ENCODE measurements around the gene PPP2R3B.
"Not testable (repeated sequence)": the region's sequence is repeated elsewhere in the genome, so short reads cannot be mapped to it uniquely, and the experiment has no call there.

PPP2R3B gene

GRCh38 chrX:402857-403256 is 16.1 kb upstream of the PPP2R3B start:
- DNase-seq (ENCODE audit: low spot score): no peak

GRCh38 chrX:400258-400657 is 13.6 kb upstream of the PPP2R3B start:
- no peak for DNase-seq (ENCODE audit: low spot score)

GRCh38 chrX:397575-397974 is 10.9 kb upstream of the PPP2R3B start:
- DNase-seq (ENCODE audit: low spot score): peak; percentile 30

GRCh38 chrX:394830-395229 is 8.1 kb upstream of the PPP2R3B start:
- no peak for DNase-seq (ENCODE audit: low spot score)

DNA sequence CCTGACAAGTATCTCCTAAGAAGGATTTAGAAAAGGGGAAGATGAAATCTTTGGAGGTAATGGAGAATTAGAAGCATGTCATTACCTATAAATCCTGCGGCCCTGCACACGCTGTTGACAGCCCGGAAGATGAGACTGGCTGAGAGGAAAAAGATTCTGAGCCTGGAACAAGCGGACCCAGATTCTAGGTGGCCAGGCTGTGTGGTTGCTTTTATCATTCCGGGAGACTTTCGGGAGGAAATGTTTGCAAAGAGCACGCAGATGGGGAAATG is 5.8 kb upstream of the PPP2R3B start:
- DNase-seq (ENCODE audit: low spot score): no peak

- no peak for DNase-seq (ENCODE audit: low spot score)
Observed at GRCh38 chrX:391717-392574, 5.2 kb upstream of the PPP2R3B start.

DNA sequence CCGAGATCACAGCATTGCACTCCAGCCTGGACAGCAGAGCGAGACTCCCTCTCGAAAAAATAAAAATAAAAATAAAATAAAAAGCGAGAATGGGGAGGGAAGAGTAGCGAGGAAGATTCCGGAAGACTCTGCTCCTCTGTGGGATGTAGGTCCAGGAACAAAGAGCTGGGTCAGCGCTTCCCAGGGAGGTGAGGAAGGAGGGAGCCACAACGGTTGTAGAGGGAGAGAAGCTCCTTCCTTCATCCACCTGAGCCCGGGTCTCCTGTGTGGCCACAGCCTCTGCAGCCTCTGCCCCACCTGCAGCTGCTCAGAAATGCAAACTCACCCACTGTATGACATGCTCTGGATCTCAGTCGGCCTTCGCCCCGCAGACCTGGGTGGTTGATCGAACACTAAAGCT is 3.8 kb upstream of the PPP2R3B start:
- no peak for DNase-seq (ENCODE audit: low spot score)

GRCh38 chrX:389021-389441 is 2.3 kb upstream of the PPP2R3B start:
- DNase-seq (ENCODE audit: low spot score): no peak

GRCh38 chrX:387729-388128 is 1.0 kb upstream of the PPP2R3B start:
- DNase-seq (ENCODE audit: low spot score): no peak

DNA sequence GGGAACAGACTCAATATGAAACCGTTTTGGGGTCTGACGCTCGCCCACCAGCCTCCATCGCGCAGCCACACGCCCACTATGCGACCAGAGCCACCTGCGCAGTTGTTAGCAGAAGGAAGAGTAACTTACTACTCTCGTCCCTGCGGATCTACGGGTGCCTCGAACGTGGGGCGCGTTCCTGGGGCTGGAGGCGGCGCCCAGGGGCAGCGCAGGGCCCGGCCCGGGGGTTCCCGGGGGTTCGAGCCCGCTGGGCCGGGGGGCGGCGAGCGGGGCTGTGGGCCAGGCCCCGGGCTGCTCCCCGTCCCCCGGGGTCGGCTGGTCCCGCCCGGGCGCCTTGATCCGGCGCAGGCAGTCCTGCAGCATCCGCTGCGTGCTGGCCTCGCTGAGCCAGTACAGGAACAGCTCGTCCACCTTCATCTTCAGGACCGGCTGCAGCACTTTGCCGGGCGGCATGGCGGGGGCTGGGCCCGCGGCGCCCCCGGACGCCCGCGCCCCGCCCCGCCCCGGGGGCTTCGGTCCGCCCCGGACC is 404 bp downstream of the PPP2R3B start:
- DNase-seq (ENCODE audit: low spot score): no peak

DNA sequence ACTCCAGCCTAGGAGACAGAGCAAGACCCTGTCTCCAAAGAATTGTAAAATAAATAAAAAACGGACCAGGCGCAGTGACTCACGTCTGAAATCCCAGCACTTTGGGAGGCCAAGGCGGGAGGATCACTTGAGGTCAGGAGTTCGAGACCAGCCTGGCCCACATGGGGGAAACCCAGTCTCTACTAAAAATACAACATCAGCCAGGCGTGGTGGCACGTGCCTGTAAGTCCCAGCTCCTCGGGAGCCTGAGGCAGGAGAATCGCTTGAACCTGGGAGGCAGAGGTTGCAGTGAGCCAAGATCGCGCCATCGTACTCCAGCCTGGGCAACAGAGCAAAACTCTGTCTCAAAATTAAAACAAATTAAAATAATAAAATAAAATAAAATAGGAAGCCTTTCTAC is 971 bp downstream of the PPP2R3B start:
- DNase-seq (ENCODE audit: low spot score): not testable (repeated sequence)

- no peak for DNase-seq (ENCODE audit: low spot score)
Observed at GRCh38 chrX:384861-385260, 1.8 kb downstream of the PPP2R3B start.

- no peak for DNase-seq (ENCODE audit: low spot score)
Observed at GRCh38 chrX:378443-378842, 8.3 kb downstream of the PPP2R3B start.

DNA sequence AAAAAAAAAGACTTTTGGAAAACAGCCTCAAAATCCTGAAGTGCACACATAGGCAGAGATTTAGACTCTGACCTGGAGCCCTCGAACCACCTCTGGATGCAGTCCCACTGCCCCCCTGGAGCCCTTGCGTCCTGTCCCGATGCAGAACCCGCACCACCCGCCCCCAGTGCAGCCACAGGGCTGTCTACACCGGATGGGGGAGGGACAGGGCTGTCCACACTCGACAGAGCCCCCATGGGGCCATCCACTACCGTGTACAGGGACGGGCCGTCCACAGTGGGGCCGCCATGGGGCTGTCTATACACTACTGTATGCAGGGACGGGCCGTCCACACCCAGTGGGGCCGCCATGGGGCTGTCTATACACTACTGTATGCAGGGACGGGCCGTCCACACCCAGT is 10.5 kb downstream of the PPP2R3B start:
- DNase-seq (ENCODE audit: low spot score): not testable (repeated sequence)

DNA sequence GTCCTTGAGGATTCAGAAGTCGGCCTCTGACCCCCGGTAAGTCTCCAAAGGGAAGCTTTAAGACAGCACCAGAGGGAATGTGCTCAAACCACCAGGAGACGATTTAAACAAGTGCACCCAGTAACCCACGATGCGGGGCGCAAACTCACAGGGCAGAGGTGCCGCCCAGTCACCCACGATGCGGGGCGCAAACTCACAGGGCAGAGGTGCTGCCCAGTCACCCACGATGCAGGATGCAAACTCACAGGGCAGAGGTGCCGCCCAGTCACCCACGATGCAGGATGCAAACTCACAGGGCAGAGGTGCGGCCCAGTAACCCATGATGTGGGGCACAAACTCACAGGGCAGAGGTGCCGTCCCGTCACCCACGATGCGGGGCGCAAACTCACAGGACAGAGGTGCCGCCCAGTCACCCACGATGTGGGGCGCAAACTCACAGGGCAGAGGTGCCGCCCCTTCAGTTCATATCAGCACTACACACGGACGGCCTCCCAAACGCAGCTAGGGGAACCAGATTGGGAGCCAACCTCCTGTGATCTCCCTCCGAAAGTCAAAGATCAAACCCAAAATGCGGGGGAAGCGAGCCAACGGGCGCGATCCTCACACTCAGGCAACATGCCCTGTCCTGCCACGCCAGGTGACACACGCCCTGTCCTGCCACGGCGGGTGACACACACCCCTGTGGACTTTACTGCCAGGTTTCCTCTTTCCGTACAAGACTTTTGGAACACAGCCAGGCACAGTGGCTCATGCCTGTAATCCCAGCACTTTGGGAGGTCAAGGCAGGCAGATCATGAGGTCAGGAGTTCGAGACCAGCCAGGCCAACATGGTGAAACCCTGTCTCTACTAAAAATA is 11.3 kb downstream of the PPP2R3B start:
- DNase-seq (ENCODE audit: low spot score): no peak

DNA sequence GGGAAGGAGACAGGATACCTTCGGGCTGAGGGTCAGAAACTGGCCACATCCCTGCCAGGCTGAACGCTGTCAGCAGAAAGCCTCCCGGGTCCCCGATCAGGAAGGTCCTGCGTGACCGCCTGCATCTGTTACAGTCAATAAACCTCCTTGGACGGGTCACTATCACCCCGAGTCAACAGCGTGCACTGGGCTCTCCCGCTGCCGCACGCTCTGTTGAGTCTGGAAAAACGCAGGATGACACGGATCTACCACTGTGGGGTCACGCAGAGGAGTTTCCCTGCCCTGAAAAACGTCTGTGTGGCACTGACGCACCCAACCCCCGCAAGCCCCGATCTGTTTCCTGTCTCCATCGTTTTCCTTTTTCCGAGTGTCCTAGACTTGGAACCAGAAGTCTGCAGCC is 12.1 kb downstream of the PPP2R3B start:
- DNase-seq (ENCODE audit: low spot score): no peak

GRCh38 chrX:373641-374471 is 12.9 kb downstream of the PPP2R3B start:
- peak; percentile 67 for DNase-seq (ENCODE audit: low spot score)

- DNase-seq (ENCODE audit: low spot score): peak; percentile 37
Observed at GRCh38 chrX:372856-373640, 13.7 kb downstream of the PPP2R3B start.

- no peak for DNase-seq (ENCODE audit: low spot score)
Observed at GRCh38 chrX:371907-372306, 14.8 kb downstream of the PPP2R3B start.

GRCh38 chrX:370963-371745 is 15.6 kb downstream of the PPP2R3B start:
- no peak for DNase-seq (ENCODE audit: low spot score)
